DOHH2 (cell line): ENCODE results near the gene PRRT1B.

Source experiments
- H3F3A ChIP-seq: fragments of 200-600 bp; sonication (generic), shearing (Covaris generic); 2 replicates; pipeline ENCODE4 v1.6.0; 2016; ENCODE audit warnings: antibody characterized with exemption, mild to moderate bottlenecking; ENCODE audit not compliant: control insufficient read depth, insufficient read depth
- H3K27ac ChIP-seq: fragments of 200-600 bp; sonication (generic); 2 replicates; pipeline ENCODE4 v1.5.1; 2014; ENCODE audit warnings: low read depth, mild to moderate bottlenecking, low read length, moderate library complexity
- H3K27me3 ChIP-seq: fragments of 200-600 bp; sonication (generic); 2 replicates; pipeline ENCODE4 v1.6.1; 2014; ENCODE audit warnings: mild to moderate bottlenecking, low read length, mixed read lengths; ENCODE audit not compliant: control insufficient read depth
- H3K36me3 ChIP-seq: fragments of 200-600 bp; sonication (generic); 2 replicates; pipeline ENCODE4 v1.6.1; 2014; ENCODE audit warnings: mild to moderate bottlenecking, low read length, moderate library complexity, mixed read lengths; ENCODE audit not compliant: control insufficient read depth
- H3K4me1 ChIP-seq: fragments of 200-600 bp; sonication (generic); 2 replicates; pipeline ENCODE4 v1.6.1; 2014; ENCODE audit warnings: mild to moderate bottlenecking, low read length, mixed read lengths; ENCODE audit not compliant: control insufficient read depth
- H3K4me2 ChIP-seq: fragments of 200-600 bp; sonication (generic); 2 replicates; pipeline ENCODE4 v1.6.0; 2014; ENCODE audit warnings: mild to moderate bottlenecking, low read length, moderate library complexity
- H3K4me3 ChIP-seq: fragments of 200-600 bp; sonication (generic); 2 replicates; pipeline ENCODE4 v1.5.1; 2014; ENCODE audit warnings: mild to moderate bottlenecking, low read length, mixed read lengths
- H3K79me2 ChIP-seq: fragments of 200-600 bp; sonication (generic); 2 replicates; pipeline ENCODE4 v1.6.1; 2014; ENCODE audit warnings: mild to moderate bottlenecking, low read length, mixed read lengths; ENCODE audit not compliant: control insufficient read depth
- H3K9me2 ChIP-seq: fragments of 200-600 bp; sonication (generic); replicated peaks from 2 replicates; pipeline ENCODE4 v1.6.1; 2014; ENCODE audit warnings: mild to moderate bottlenecking, low read length, mixed read lengths; ENCODE audit not compliant: control insufficient read depth
- H3K9me3 ChIP-seq: fragments of 200-600 bp; sonication (generic); 2 replicates; pipeline ENCODE4 v1.6.1; 2014; ENCODE audit warnings: antibody characterized with exemption, low read length, mixed read lengths; ENCODE audit not compliant: control insufficient read depth, insufficient read depth
- H4K20me1 ChIP-seq: fragments of 200-600 bp; sonication (generic); 2 replicates; pipeline ENCODE4 v1.6.0; 2014; ENCODE audit warnings: low read depth, mild to moderate bottlenecking, antibody characterized with exemption, low read length, moderate library complexity; ENCODE audit not compliant: control insufficient read depth, insufficient read depth
- CTCF ChIP-seq: fragments of 200-600 bp; sonication (generic); IDR thresholded peaks from one replicate; pipeline ENCODE4 v1.5.1; 2014; ENCODE audit warnings: antibody characterized with exemption, mild to moderate bottlenecking, low read depth, low read length; ENCODE audit not compliant: poor library complexity, severe bottlenecking
- EZH2phosphoT487 ChIP-seq: fragments of 200-600 bp; sonication (generic); IDR thresholded peaks from 2 replicates; pipeline ENCODE4 v1.6.1; 2017; ENCODE audit warnings: borderline replicate concordance, mild to moderate bottlenecking, antibody characterized with exemption, low read length, moderate library complexity, mixed read lengths

PRRT1B gene

DNA sequence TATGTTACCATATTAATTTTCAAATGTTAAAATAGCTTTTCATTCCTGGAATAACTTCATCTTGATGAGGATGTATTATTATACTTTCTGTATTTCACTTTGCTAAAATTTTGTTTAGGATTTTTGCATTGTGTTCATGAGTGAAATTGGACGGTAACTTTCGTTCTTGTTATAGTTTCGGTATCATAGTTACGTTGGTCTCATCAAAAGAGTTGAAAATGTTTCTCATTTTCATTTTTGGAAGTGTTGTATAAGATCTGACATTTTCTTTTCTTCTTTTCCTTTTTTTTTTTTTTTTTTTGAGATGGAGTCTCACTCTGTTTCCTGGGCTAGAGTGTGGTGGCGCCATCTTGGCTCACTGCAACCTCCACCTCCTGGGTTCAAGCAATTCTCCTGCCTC lies 20.0 kb downstream of the PRRT1B start:
- Histone ChIP-seq H3F3A (no peaks in the 10 kb centered on the region), H3K9me2 (no peaks in the 10 kb centered on the region), H3K4me3 (no peak overlapping the region), H3K79me2 (no peaks in the 10 kb centered on the region), H3K27me3 (no peaks in the 10 kb centered on the region), H3K27ac (no peak overlapping the region), H3K4me1 (no peaks in the 10 kb centered on the region), H3K4me2 (no peak overlapping the region), H4K20me1 (no peaks in the 10 kb centered on the region), H3K36me3 (no peaks in the 10 kb centered on the region), H3K9me3 (peaks cover 10% of the 10 kb centered on the region; the same call in 1 of the 2 replicates)
- TF ChIP-seq EZH2phosphoT487 (no peak), CTCF (no peak)

DNA sequence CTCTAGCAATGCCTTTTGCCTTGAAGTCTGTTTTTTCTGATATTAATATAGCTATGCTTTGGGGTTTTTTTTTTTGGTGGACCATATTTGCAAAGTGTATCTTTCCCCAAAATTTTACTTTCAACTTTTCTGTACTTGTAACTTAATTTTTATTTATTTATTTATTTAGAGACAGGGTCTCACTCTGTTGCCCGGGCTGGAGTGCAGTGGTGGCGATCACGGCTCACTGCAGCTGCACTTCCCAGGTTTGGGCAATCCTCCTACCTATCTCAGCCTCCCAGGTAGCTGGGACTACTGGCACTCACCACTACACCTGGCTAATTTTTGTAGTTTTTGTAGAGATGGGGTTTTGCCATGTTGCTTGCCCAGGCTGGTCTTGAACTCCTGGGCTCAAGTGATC lies 20.8 kb downstream of the PRRT1B start:
- H3K4me3 ChIP-seq, result no peak overlapping the region
- H3K27ac ChIP-seq, result no peak overlapping the region
- H3K4me2 ChIP-seq, result no peak overlapping the region
- H3K9me2 ChIP-seq, result no peaks in the 10 kb centered on the region
- no peaks in the 10 kb centered on the region for H3F3A ChIP-seq
- H3K36me3 ChIP-seq, result no peaks in the 10 kb centered on the region
- TF ChIP-seq EZH2phosphoT487 (no peak), CTCF (no peak)
- peaks cover 5% of the 10 kb centered on the region; the same call in 1 of the 2 replicates for H3K9me3 ChIP-seq
- H3K27me3 ChIP-seq, result no peaks in the 10 kb centered on the region
- H3K4me1 ChIP-seq, result no peaks in the 10 kb centered on the region
- H3K79me2 ChIP-seq, result no peaks in the 10 kb centered on the region
- no peaks in the 10 kb centered on the region for H4K20me1 ChIP-seq

DNA sequence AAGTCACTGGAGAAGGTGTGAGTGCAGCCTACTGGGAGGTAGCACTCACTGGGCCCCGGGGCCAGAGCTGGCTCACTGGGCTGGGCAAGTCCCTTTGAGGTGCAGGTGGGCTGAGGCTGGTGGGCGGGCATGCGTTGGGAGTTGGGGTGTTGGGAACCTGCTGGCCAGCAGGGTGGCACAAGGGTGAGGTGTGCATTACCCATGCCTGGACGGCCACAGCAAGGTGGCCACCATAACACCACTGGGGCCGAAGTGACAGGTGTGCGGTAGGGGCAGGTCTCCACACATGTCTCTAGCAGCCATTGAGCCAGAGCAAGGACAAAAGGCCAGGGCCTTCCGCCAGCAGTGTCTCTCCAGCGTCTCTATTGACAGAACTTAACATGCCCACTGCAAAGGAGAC lies 22.6 kb downstream of the PRRT1B start:
- no peaks in the 10 kb centered on the region for H3K9me2 ChIP-seq
- H3K4me3 ChIP-seq, result no peak overlapping the region
- H3K27me3 ChIP-seq, result no peaks in the 10 kb centered on the region
- no peak overlapping the region for H3K4me2 ChIP-seq
- H3K4me1 ChIP-seq, result no peaks in the 10 kb centered on the region
- no peaks in the 10 kb centered on the region for H3K79me2 ChIP-seq
- no peaks in the 10 kb centered on the region for H3K36me3 ChIP-seq
- H4K20me1 ChIP-seq, result no peaks in the 10 kb centered on the region
- H3K9me3 ChIP-seq, result no peaks in the 10 kb centered on the region
- H3F3A ChIP-seq, result no peaks in the 10 kb centered on the region
- no peak overlapping the region for H3K27ac ChIP-seq
- TF ChIP-seq CTCF (no peak), EZH2phosphoT487 (no peak)
